Epidermal melanocyte (primary cell): ENCODE measurements around the gene GIGYF1.
"Not testable (repeated sequence)": the region's sequence is repeated elsewhere in the genome, so short reads cannot be mapped to it uniquely, and the experiment has no call there.

ENCODE experiments used
- DNase-seq: peaks from one replicate; pipeline ENCODE4 v3.0.0; 2011; ENCODE audit warnings: low spot score; ENCODE audit not compliant: insufficient read length

GIGYF1 gene

DNA sequence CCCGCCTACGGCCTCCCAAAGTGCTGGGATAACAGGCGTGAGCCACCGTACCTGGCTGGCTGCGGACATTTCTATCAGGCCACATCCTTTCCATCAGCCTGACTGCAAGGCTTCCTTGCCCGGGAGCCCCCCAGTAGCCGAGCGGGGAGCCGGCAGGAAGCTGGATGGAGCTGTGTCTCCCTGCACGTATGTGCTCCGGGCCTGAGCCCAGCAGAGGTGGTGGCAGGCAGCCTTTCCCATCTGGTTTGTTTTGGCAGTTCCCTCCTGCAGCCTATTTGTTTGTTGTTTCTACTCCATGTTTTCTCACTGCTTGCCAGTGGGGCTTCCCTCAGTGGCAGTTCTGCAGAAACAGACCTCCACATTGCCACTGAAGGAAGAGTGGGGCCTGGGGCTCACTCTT lies 17.3 kb upstream of the GIGYF1 start:
- DNase-seq, result no peak

GRCh38 chr7:100710452-100710851 lies 16.4 kb upstream of the GIGYF1 start:
- DNase-seq, result no peak

- no peak for DNase-seq
Measured at GRCh38 chr7:100708395-100708794, 14.3 kb upstream of the GIGYF1 start.

DNA sequence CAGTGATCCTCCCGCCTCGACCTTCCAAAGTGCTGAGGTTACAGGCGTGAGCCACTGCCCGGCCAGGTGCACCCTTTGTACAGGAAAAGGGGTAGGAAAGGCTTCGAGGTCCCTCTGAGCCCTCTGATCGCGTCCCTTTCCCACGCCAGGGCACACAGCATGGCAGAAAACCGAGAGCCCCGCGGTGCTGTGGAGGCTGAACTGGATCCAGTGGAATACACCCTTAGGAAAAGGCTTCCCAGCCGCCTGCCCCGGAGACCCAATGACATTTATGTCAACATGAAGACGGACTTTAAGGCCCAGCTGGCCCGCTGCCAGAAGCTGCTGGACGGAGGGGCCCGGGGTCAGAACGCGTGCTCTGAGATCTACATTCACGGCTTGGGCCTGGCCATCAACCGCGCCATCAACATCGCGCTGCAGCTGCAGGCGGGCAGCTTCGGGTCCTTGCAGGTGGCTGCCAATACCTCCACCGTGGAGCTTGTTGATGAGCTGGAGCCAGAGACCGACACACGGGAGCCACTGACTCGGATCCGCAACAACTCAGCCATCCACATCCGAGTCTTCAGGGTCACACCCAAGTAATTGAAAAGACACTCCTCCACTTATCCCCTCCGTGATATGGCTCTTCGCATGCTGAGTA lies 12.7 kb upstream of the GIGYF1 start:
- no peak for DNase-seq

GRCh38 chr7:100705753-100706671 lies 12.0 kb upstream of the GIGYF1 start, which contains the start of gene POP7:
Gene POP7 (plus strand): TSS chr7:100706121. CDS start chr7:100706831, 710 bp downstream.
- DNase-seq, result peak; percentile 89

DNA sequence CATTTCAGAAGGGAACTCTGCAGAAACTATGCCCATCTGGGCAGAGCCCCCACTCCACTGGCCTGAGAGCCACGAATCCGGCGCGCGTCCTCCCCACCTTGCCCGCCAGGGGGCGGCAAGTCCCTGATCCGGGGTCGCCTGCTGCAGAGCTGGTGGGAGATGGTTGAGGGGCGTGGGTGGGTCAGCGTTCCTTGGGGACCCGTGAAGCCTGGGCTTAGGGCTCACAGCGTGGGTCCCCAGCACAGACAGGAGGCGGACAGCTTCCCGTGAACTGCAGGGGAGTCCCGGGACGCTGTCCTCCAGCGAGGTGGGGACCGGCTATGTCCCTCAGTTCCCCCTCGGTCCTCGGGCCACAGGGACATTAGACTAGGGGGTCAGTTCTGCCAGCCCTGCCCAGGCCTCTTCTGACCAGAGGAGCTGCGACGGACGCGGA lies 11.3 kb upstream of the GIGYF1 start:
- peak; percentile 79 for DNase-seq

DNA sequence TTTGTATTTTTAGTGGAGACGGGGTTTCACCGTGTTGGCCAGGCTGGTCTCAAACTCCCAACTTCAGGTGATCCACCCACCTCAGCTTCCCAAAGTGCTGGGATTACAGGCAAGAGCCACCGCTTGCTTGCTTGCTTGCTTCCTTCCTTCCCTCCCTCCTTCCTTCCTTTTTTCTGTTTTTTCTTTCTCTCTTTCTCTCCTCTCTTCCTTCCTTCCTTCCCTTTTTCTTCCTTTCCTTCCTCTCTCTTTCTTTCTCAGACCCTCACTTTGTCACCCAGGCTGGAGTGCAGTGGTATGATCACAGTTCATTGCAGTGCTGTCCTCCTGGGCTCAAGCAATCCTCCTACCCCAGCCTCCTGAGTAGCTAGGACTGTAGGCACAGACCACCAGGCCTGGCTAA lies 7.0 kb upstream of the GIGYF1 start:
- DNase-seq, result not testable (repeated sequence)

DNA sequence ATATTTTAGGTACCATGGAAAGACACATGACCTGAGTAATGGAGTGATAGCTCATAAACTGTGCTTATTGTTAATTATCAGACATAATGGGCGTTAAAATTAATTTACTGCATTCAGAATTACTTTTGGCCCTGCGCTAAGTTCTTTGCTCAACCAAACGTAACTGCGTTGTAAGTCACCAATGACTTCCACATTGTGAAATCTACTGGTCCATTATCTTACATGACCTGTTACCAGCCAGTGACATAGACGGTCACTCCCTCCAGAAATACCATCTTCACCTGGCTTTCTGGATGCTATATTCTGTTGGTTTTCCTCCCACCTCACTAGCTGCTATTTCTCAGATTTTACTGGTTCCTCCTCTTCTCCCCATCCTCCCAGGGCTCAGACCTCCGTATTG lies 5.0 kb upstream of the GIGYF1 start:
- no peak for DNase-seq

DNA sequence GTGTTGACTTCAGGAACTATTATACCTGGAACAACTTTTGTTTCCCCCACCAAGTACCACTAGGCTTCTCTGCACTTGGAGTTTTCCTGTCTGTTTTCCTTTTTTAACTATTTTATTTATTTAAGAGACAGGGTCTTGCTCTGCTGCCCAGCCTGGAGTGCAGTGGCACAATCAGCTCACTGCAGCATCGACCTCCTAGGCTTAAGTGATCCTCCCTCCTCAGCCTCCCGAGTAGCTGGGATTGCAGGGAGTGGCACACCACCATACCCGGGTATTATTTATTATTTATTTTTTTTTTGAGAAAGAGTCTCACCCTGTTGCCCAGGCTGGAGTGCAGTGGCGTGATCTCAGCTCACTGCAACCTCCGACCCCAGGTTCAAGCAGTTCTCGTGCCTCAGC lies 2.1 kb upstream of the GIGYF1 start:
- DNase-seq, result no peak

GRCh38 chr7:100693312-100694097 lies 545 bp downstream of the GIGYF1 start:
- no peak for DNase-seq

GRCh38 chr7:100692578-100692961 lies 1.5 kb downstream of the GIGYF1 start:
- no peak for DNase-seq

GRCh38 chr7:100691676-100692577 lies 2.1 kb downstream of the GIGYF1 start:
- DNase-seq, result peak; percentile 98

GRCh38 chr7:100689230-100690135 lies 4.6 kb downstream of the GIGYF1 start:
- DNase-seq, result no peak

GRCh38 chr7:100688326-100688860 lies 5.7 kb downstream of the GIGYF1 start:
- DNase-seq, result no peak

- no peak for DNase-seq
Measured at GRCh38 chr7:100687751-100688300, 6.2 kb downstream of the GIGYF1 start.

- no peak for DNase-seq
Measured at GRCh38 chr7:100687261-100687660, 6.8 kb downstream of the GIGYF1 start.

- DNase-seq, result no peak
Measured at GRCh38 chr7:100686822-100687211, 7.2 kb downstream of the GIGYF1 start.

- DNase-seq, result no peak
Measured at GRCh38 chr7:100686201-100686821, 7.7 kb downstream of the GIGYF1 start.
